ENCODE data around the gene PATE2. TPM values are rescaled to one million over a fixed set of nuclear protein-coding genes. Genes with fewer than 3 reads are reported as not detected.
A peak's percentile ranks its signal among the peaks of the same experiment; 100 is the strongest.

PATE2 gene
- total and polyA plus RNA-seq, 8 donors: 0.07 to 0.10 TPM; not detected in 6

- DNase-seq (no peak), ATAC-seq (peak; percentile 45)
- H3K9me3 ChIP-seq: no peaks in the 10 kb centered on the region
- TF ChIP-seq CTCF (IDR thresholded peaks at IDR 0.05): no peak
- no peaks in the 10 kb centered on the region for H3K4me1 ChIP-seq
- H3K4me3 ChIP-seq: no peak overlapping the region
- intact Hi-C loops (cut with DNase I): no loop called here
- H3K36me3 ChIP-seq: no peaks in the 10 kb centered on the region
- H3K27ac ChIP-seq: no peak overlapping the region
- no peaks in the 10 kb centered on the region for H3K27me3 ChIP-seq
Observed at GRCh38 chr11:125772834-125773505, 5.7 kb downstream of the PATE2 start.

GRCh38 chr11:125770583-125770982 lies 8.0 kb downstream of the PATE2 start:
- no peak for DNase-seq
- Histone ChIP-seq H3K4me1 (peaks cover 0 to 6% of the 10 kb centered on the region in 2 donors), H3K27ac (no peak overlapping the region), H3K4me3 (no peak overlapping the region), H3K27me3 (no peaks in the 10 kb centered on the region), H3K9me3 (no peaks in the 10 kb centered on the region), H3K36me3 (no peaks in the 10 kb centered on the region)
- intact Hi-C loops (cut with DNase I): no loop called here
- TF ChIP-seq CTCF (IDR thresholded peaks at IDR 0.05): no peak
- no peak for ATAC-seq

- H3K36me3 ChIP-seq: no peaks in the 10 kb centered on the region
- H3K9me3 ChIP-seq: no peaks in the 10 kb centered on the region
- H3K27me3 ChIP-seq: peaks cover 0 to 6% of the 10 kb centered on the region in 2 donors
- intact Hi-C loops (cut with DNase I): no loop called here
- TF ChIP-seq CTCF (IDR thresholded peaks at IDR 0.05): no peak
- no peak overlapping the region for H3K27ac ChIP-seq
- H3K4me3 ChIP-seq: no peak overlapping the region
- ATAC-seq (peak; percentile 62), DNase-seq (peak in 2 of 4 donors; percentile 27 to 34)
- peaks cover 0 to 6% of the 10 kb centered on the region in 2 donors for H3K4me1 ChIP-seq
Observed at GRCh38 chr11:125768336-125769046, 10.1 kb downstream of the PATE2 start.

- no peaks in the 10 kb centered on the region for H3K36me3 ChIP-seq
- peak in 1 of 4 donors; percentile 16 for DNase-seq
- intact Hi-C loops (cut with DNase I): no loop called here
Observed at GRCh38 chr11:125766251-125766650, 12.4 kb downstream of the PATE2 start.

More at GRCh38 chr11:125766251-125766650, 12.4 kb downstream of the PATE2 start:
- Histone ChIP-seq H3K9me3 (no peaks in the 10 kb centered on the region), H3K4me3 (no peak overlapping the region), H3K27me3 (peaks cover 0 to 6% of the 10 kb centered on the region in 2 donors), H3K4me1 (peaks cover 0 to 6% of the 10 kb centered on the region in 2 donors), H3K27ac (no peak overlapping the region)
- ATAC-seq: peak; percentile 83
- no peak for TF ChIP-seq CTCF (IDR thresholded peaks at IDR 0.05)
